Testis (tissue), 2 donors: ENCODE results near the gene MPPED1.

Experiments used
- CTCF ChIP-seq, 3 experiments: fragments of 450-650 bp in 2 of 3; fragments of 200-600 bp in 1 of 3; sonication (generic) in 1 of 3; IDR thresholded peaks; one replicate each; pipeline ENCODE4 v1.5.1; 2016 to 2019; ENCODE audit warnings: antibody characterized with exemption in 3 of 3, mild to moderate bottlenecking in 2 of 3, moderate library complexity in 1 of 3
- POLR2A ChIP-seq: fragments of 450-650 bp; IDR thresholded peaks from one replicate; pipeline ENCODE4 v1.6.1; 2017; ENCODE audit warnings: antibody characterized with exemption, mild to moderate bottlenecking, moderate library complexity

GRCh38 chr22:43399338-43399979 lies 12.4 kb upstream of the MPPED1 start:
- TF ChIP-seq CTCF (IDR thresholded peaks at IDR 0.05) (no peak), POLR2A (no peak)
